ENCODE data around the gene TPST1. TPM values are rescaled to one million over a fixed set of nuclear protein-coding genes. Genes with fewer than 3 reads are reported as not detected.

Gene TPST1
- total and polyA plus RNA-seq, 2 of the 8 experiments (the other 6 are each of a cell fraction or from before 2014, with no cell fraction given) = 8.2 to 18.4 TPM

GRCh38 chr7:66409493-66409892 lies 204.4 kb downstream of the TPST1 start:
- Histone ChIP-seq H2BK12ac (ENCODE audit: low read depth, low read length) (no peak overlapping the region), H2BK15ac (ENCODE audit: low read length) (no peak overlapping the region), H3K4me2 (ENCODE audit: insufficient read depth in 1 of 2, low read depth in 2 of 2, low read length in 2 of 2) (no peak overlapping the region), H4K20me1 (replicated peaks in 1 of 2; ENCODE audit: control insufficient read depth in 1 of 2, insufficient read depth in 2 of 2, low read length in 2 of 2) (peaks cover 1 to 3% of the 10 kb centered on the region in 2 experiments), H2BK5ac (ENCODE audit: low read depth, low read length) (no peak overlapping the region), H3K36me3 (ENCODE audit: control insufficient read depth in 2 of 4, insufficient read depth in 4 of 4, low read length in 3 of 4) (no peaks in the 10 kb centered on the region), H3K4me1 (replicated peaks in 1 of 4; ENCODE audit: control insufficient read depth in 3 of 4, insufficient read depth in 4 of 4, low read length in 3 of 4) (peaks cover 0 to 4% (median 1%) of the 10 kb centered on the region in 4 experiments; a peak in 4 of 7 replicates), H2AFZ (ENCODE audit: low read length) (no peak overlapping the region), H3K18ac (ENCODE audit: extremely low read depth, low read length) (no peak overlapping the region), H3K56ac (replicated peaks; ENCODE audit: insufficient read length, low read depth, low read length) (no peak overlapping the region), H3K4ac (replicated peaks; ENCODE audit: insufficient read length, low read depth, low read length) (no peak overlapping the region), H4K5ac (ENCODE audit: insufficient read length, low read depth, low read length) (no peak overlapping the region), H3K9ac (replicated peaks in 1 of 4; ENCODE audit: extremely low read depth in 1 of 4, low read depth in 3 of 4, low read length in 3 of 4) (no peak overlapping the region), H3K23me2 (ENCODE audit: low read depth, low read length) (peaks cover 7% of the 10 kb centered on the region; the same call in 1 of the 2 replicates), H4K8ac (ENCODE audit: extremely low read depth, insufficient read depth, low read length) (no peak overlapping the region), H3K27ac (ENCODE audit: low read depth, low read length) (no peak overlapping the region), H3K23ac (ENCODE audit: insufficient read length) (no peak overlapping the region), H3K79me2 (ENCODE audit: control insufficient read depth in 1 of 2, insufficient read depth in 2 of 2, low read length in 2 of 2) (no peaks in the 10 kb centered on the region), H2BK20ac (ENCODE audit: low read length) (no peak overlapping the region), H3K79me1 (ENCODE audit: low read depth, low read length) (no peaks in the 10 kb centered on the region), H3K9me3 (ENCODE audit: insufficient read depth in 2 of 2, low read depth in 1 of 2, low read length in 1 of 2) (no peaks in the 10 kb centered on the region), H2BK120ac (replicated peaks; ENCODE audit: low read depth, low read length) (no peak overlapping the region), H3K4me3 (ENCODE audit: extremely low read depth in 1 of 4, insufficient read depth in 2 of 4, low read depth in 3 of 4, low read length in 4 of 4) (no peak overlapping the region), H2AK5ac (ENCODE audit: low read depth, low read length) (no peak overlapping the region), H4K91ac (replicated peaks; ENCODE audit: insufficient read length, low read length) (no peak overlapping the region), H3K27me3 (replicated peaks in 1 of 4; ENCODE audit: control insufficient read depth in 3 of 4, extremely low read depth in 1 of 4, insufficient read depth in 3 of 4, low read length in 3 of 4) (peaks cover 0 to 8% (median 5%) of the 10 kb centered on the region in 4 experiments; a peak in 6 of 7 replicates), H3K14ac (ENCODE audit: insufficient read length) (no peak overlapping the region)
- POLR2A ChIA-PET (ENCODE audit: partially characterized antibody) = no interaction called here
- DNase-seq (ENCODE audit: low read depth in 1 of 2, low spot score in 2 of 2) = no peak
- FAIRE-seq = no peak
- CTCF ChIA-PET (ENCODE audit: partially characterized antibody) = no interaction called here
- 90% methylated on average over 4 of the region's 4 CpGs; no CpG with 5 or more reads in 1 of the 2 experiments for WGBS, 2 experiments (ENCODE audit: extremely low coverage in 1 of 2, insufficient coverage in 1 of 2, insufficient read length in 1 of 2, insufficient replicate concordance in 2 of 2, low coverage in 1 of 2, low lambda C conversion rate in 2 of 2, missing lambda C conversion rate in 1 of 2)
- TF ChIP-seq EGR1 (IDR thresholded peaks at IDR 0.05; ENCODE audit: borderline replicate concordance, low read depth, low read length) = no peak

Small RNAs within 50 kb of the gene (small RNA-seq; reads per million reads assigned to genes)
- not detected for gene RNU6-313P (ENCODE audit: insufficient read depth)

Other genes with a start within 250 kb of the TPST1 start
- gene GUSB, start 223.1 kb upstream of the TPST1 start, total RNA-seq (2021; fragmentation: NEBNext Ultra II Directional; extraction: Animal tissue kit (Norgen Biotek cat#: 25700)) = 41.4 and 43.6 TPM in 2 replicates
- 71.3 and 107 TPM in 2 replicates for gene GUSB, start 223.1 kb upstream of the TPST1 start, polyA plus RNA-seq (2011; rRNA removed)
- gene ASL, start 129.5 kb upstream of the TPST1 start, total RNA-seq (2021; fragmentation: NEBNext Ultra II Directional; extraction: Animal tissue kit (Norgen Biotek cat#: 25700)) = 23.3 and 23.4 TPM in 2 replicates
- gene ASL, start 129.5 kb upstream of the TPST1 start, polyA plus RNA-seq (2011; rRNA removed) = 35.3 and 44.9 TPM in 2 replicates
- gene CRCP, start 90.5 kb upstream of the TPST1 start, total RNA-seq (2021; fragmentation: NEBNext Ultra II Directional; extraction: Animal tissue kit (Norgen Biotek cat#: 25700)) = 29.2 and 29.3 TPM in 2 replicates
- 13.4 and 15.0 TPM in 2 replicates for gene CRCP, start 90.5 kb upstream of the TPST1 start, polyA plus RNA-seq (2011; rRNA removed)

All from H1 (cell line).